Heart left ventricle (tissue), 13 donors: ENCODE data around the gene EPHB1.

Experiments
- CTCF ChIP-seq, 12 donors: fragments of 200-600 bp; sonication (generic) in 4 of 12; IDR thresholded peaks; one replicate each; pipeline versions ENCODE4 v1.5.0 to v1.8.0; 2018 to 2022; ENCODE audit warnings: antibody characterized with exemption in 12 of 12, mild to moderate bottlenecking in 5 of 12
- POLR2A ChIP-seq, 2 donors: fragments of 450-650 bp; IDR thresholded peaks; one replicate each; pipeline ENCODE4 v1.6.1; 2017; ENCODE audit warnings: antibody characterized with exemption in 2 of 2, mild to moderate bottlenecking in 2 of 2, moderate library complexity in 2 of 2
- donor health status: ischemic (EF 13 %, LVEDD 7.1; RV severe dilation, severe dysfunction).
- donor health status: DM: no; HTN: yes; CAD: no.
- donor health status: DM: no; HTN: no; CAD: no.
- donor health status: ischemic (EF 25% LVEDD 6.9; RV normal size, moderate dysfunction).
- donor health status: ischemic (EF 25% LVEDD 5.7; RV mildly dilated, moderate dysfunction).
- donor health status: ischemic (EF 35%, LVEDD 5.7; RV mildly dilated, moderate dysfunction).
- donor health status: nonischemic (EF 11% LVEDD 7.7; RV severe dilation, severe dysfunction).
- donor health status: DM: yes; HTN: yes; CAD: no.
- donor health status: PGD.
- donor health status: ischemic (EF 29% LVEDD 5.4; RV normal size, mild dysfunction).
- donor health status: nonischemic (EF 23%, LVEDD 6.1; RV moderate dilation, normal function).

DNA sequence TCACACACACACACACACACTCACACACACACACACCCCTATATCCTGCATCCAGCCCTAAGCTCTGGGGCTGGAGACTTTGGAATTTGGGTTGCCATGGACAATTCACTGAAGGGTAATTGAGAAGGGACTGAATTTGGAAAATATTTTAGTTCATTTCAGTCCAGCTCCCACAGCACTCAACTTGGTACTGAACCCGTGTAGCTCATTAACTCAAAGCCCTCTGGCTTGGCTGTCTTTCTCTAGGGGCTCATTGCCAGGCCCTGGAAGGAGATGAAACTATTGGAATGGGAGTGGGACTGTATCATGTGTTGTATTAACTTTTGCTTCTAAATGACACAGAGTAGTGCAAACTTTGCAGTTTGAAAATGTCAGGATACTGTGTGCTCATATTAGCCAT, 157.3 kb downstream of the EPHB1 start:
- TF ChIP-seq CTCF (IDR thresholded peaks at IDR 0.05) (no peak), POLR2A (IDR thresholded peaks at IDR 0.05) (no peak)
